RPMI8226 (cell line): ENCODE results near the gene BCL2L13.
"Not testable (repeated sequence)": the region's sequence is repeated elsewhere in the genome, so short reads cannot be mapped to it uniquely, and the experiment has no call there.

Experiments
- DNase-seq: peaks from one replicate; pipeline ENCODE4 v3.0.0-alpha.2; 2015

BCL2L13 gene

DNA sequence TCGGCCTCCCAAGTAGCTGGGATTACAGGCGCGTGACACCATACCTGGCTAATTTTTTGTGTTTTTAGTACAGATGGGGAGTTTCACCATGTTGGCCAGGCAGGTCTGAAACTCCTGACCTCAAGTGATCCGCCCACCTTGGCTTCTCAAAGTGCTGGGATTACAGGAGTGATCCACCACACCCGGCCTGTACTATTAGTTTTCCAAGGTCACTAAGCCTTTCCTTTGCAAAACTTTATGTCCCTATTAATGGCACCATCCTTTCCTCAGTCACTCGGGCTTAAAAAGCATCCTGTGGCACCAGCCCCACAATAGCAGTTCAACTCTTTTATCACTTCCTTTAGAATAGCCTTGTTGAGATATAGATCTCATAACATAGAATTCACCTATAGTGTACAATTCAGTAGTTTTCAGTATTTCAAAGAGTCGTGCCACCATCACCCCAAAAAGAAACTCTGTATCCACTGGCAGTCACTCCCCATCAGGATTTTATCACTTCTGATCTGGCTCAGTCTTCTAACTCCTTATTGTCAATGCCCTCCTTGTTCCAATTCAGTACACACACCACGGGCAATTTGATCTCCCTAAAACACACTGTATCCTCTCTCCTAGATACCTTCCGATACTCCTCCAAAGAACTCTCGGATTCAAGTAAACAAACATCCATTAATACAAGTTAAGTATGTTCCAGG lies 921 bp upstream of the BCL2L13 start:
- DNase-seq: no peak

DNA sequence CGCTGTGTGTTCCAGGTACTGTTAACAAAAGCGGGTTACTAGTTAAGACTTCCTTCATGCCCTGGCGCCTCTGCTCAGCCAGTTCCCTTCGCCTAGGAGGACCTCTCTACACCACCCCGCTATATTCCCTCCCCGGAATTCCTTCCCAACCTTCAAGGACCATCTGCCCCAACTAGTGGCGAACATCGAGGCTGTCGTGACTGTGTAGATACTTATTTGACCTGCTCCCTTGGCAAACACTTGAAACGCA lies 450 bp upstream of the BCL2L13 start:
- peak; percentile 2 for DNase-seq

DNA sequence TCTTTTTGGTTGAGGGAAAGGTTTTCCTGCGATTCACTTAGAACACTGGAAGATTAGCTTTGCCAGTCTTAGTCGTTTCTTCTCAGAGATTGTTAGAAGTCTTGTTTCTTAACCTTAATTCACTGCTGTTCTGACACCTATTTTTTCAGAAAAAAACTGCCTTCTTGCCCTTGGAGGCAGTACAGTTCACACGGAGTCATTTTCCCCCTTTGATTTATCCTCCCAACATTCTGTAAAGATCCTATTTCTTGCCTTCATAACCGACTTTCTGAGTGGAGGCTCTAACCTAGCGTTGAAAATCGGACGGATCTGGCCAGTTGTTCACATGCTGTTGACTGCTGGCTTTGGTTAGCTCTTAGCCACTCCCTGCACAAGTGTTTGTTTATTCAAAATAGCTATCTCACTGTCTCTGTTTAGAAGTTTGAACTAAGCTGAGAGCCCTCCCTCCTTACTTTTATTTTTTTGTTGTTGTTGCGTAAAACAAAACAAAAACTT lies 737 bp downstream of the BCL2L13 start:
- peak; percentile 4 for DNase-seq

DNA sequence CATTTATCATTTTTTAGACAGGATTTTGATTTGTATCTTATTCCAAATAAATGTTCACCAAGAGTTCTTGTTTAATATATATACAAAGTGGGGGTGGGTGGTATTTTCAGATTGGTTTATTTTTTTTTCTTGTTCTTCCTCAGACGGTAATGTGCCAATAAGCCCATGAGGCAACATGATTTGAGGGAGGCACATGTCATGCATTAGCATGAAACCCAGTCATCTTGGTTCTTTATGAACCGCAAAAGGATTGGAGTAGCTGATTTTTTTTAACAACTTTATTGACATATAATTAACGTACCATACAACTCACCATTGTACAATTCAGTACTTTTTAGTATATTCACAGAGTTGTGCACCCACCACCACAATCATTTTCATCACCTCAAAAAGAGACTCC lies 2.7 kb downstream of the BCL2L13 start:
- no peak for DNase-seq

- DNase-seq: not testable (repeated sequence)
Measured at GRCh38 chr22:17642357-17642756, 3.8 kb downstream of the BCL2L13 start.

DNA sequence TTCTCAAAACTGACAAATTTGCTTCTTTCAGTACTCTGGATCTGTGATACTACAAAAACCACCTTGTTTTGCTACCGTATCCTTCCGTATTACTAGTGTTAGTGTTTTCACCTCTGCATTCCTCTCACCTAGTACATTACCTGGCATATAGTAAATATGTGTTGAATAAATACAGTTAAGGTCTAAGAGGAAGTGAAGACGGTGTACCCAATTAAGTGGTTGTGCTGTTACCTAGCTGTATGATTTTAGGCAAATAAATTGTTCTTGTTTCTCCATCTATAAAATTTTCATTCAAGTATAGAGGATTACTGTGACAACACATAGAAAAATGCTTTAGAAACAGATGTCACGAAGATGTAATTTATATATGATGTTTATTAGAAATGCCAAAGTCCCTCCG lies 8.9 kb downstream of the BCL2L13 start:
- no peak for DNase-seq

- no peak for DNase-seq
Measured at GRCh38 chr22:17647991-17648390, 9.4 kb downstream of the BCL2L13 start.

DNA sequence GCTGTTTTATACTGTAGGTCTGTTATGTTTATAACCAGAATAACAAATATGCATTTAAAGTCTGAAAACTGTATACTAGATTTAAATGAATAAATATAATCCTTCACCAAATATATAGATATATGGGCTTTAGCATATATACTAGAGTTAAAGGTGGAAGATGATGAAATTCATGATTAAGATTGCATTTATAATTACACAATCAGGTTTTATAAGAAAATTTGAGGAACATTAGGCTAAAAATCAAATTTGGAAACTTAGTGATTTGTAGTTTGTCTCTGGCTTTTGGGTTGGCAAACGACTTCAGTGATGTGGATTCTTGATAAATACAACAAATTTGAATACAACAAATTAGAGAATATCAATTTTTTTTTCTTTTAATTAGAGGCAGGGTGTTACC lies 10.0 kb downstream of the BCL2L13 start:
- no peak for DNase-seq

DNA sequence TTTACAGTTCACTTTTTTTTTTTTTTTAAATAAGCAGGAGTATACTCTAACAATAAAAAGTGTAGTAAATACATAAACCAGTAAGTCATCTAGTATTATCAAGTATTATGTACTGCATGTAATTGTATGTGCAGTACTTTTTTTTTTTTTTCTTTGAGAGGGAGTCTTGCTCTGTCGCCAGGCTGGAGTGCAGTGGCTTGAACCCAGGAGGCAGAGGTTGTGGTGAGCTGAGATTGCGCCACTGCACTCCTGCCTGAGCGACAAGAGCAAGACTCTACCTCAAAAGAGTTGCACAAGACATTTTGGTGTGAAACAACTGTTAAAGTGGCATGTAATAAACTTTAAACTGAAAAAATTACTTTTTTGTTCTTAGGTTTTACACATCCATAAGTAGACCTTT lies 16.7 kb downstream of the BCL2L13 start:
- no peak for DNase-seq

GRCh38 chr22:17656870-17657395 lies 18.4 kb downstream of the BCL2L13 start:
- DNase-seq: no peak

DNA sequence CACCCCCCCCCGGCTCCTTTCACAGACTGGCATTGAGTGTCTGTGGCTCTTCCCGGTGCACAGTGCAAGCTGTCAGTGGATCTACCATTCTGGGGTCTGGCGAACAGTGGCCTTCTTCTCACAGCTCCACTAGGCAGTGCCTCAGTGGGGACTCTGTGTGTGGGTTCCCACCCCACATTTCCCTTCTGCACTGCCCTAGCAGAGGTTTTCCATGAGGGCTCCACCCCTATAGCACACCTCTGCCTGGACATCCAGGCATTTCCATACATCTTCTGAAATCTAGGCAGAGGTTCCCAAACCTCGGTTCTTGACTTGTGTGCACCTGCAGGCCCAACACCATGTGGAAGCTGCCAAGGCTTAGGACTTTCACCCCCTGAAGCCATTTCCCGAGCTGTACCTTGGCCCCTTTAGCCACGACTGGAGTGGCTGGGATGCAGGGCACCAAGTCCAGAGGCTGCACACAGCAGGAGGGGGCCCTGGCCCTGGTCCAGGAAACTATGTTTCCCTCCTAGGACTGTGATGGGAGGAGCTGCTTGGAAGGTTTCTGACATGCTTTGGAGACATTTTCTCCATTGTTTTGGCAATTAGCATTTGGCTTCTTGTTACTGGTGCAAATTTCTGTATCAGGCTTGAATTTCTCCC lies 26.0 kb downstream of the BCL2L13 start:
- no peak for DNase-seq

GRCh38 chr22:17665248-17665647 lies 26.7 kb downstream of the BCL2L13 start:
- DNase-seq: no peak

- DNase-seq: no peak
Measured at GRCh38 chr22:17665854-17666253, 27.3 kb downstream of the BCL2L13 start.

DNA sequence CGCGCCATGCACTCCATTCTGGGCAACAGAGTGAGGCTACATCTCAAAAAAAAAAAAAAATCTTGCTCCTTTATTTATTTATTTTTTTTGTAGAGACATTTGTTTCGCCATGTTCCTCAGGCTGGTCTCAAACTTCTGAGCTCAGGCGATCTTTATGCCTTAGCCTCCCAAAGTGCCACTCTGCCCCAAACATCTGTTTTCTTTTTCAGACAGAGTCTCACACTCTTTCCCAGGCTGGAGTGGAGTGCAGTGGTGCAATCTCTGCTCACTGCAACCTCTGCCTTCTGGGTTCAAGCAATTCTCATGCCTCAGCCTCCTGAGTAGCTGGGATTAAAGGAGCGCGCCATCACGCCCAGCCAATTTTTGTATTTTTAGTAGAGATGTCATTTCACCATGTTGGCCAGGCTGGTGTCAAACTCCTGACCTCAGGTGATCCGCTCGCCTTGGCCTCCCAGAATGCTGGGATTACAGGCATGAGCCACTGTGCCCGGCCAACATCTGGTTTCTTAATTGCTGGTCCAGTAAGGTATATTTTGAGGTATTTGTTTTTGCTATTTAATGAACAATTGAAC lies 33.0 kb downstream of the BCL2L13 start:
- not testable (repeated sequence) for DNase-seq

DNA sequence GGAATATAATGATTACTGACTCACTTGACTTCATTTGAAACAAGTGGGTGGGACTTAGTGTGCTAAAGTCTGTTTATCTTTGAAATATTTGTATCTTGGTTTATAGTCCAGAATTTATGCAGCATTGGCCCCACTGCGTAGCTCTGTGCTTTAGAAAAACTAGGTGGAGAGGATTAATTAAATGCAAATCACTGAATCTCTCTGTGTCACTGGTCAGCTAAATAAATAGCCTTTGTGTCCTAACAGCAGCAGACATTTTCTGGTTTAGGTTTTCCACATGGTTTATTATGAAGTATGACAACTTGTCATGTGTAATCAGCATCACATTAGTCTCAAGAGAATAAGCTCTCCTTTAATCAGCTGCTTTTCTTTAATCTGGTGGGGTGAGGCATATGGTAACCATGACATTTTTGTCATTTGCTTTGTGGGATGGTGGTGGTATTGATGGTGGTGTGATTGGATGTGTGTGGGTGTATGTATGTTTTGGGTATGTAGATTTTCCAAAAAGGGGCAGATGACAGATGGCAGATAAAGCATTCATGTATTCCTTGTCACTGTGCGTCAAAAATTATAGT lies 33.9 kb downstream of the BCL2L13 start:
- no peak for DNase-seq

DNA sequence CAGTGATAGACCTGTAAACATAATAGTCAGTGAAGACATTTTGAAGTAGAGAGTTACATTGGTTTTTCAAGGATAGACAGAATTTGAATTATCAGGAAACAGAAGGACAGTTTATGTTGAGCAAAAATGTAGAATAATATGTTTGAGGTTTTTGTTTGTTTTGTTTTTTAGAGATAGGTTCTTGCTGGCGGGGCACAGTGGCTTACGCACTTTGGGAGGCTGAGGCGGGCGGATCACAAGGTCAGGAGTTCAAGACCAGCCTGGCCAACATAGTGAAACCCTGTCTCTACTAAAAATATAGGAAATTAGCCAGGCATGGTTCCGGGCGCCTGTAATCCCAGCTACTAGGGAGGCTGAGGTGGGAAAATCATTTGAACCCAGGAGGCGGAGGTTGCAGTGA lies 35.6 kb downstream of the BCL2L13 start:
- no peak for DNase-seq

- no peak for DNase-seq
Measured at GRCh38 chr22:17675584-17675983, 37.0 kb downstream of the BCL2L13 start.

DNA sequence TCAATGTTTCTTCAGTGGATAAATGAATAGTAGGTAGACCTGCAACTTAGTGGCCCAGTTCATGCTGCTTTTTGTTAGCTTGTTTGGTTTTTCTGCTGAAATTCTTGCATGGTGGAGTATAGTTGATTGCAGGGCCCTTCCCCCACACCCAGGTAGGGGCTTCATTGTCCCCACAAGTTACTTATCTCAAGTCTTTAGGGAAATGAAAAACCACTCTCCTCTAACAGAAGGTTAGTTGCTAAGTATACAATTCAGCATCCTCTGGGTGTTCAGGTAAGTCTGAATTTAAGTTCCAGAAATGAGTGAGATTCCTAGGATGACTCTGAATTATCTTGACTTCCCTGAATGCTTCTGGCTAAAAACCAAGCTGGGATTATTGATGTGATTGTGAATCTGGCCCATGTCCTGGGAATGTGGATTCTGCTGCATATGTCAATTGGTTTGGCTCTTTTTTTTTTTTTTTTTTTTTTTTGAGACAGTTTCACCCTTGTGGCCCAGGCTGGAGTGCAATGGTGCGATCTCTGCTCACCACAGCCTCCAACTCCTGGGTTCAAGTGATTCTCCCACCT lies 40.3 kb downstream of the BCL2L13 start:
- DNase-seq: no peak

GRCh38 chr22:17684245-17684644 lies 45.7 kb downstream of the BCL2L13 start:
- no peak for DNase-seq

DNA sequence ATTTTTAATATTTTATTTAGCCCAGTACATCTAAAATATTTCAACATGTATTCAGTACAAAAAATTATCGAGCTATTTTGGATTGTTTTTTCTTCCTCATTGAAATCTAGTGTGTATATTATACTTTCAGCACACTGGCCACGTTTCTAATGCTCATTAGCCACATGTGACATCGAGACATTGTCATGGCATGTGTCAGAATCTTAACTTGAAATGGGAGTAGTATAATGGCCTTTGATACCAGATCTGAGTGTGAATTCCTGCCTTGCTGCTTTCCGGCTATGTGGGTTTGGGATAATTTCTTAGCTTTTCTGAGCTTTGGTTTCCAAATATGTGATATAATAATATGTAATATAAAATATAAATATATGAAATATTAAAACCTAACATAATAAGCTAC lies 54.3 kb downstream of the BCL2L13 start:
- no peak for DNase-seq

DNA sequence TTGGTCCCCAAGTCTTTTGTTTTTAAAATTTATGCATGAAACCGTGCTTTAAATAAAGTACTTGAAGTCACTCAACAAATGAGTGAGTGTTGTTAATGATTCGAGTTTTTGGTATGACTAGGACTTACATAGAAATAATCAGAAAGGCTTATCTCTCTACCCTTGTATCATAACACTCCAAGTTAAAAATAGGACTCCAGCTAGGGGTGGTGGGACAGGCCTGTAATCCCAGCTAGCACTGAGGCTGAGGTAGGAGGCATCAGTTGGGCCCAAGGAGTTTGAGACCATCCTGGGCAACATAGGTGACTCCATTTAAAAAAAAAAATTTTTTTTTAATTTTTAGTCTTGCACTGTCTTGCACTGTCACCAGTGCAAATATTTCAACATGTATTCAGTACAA lies 55.6 kb downstream of the BCL2L13 start:
- DNase-seq: no peak

DNA sequence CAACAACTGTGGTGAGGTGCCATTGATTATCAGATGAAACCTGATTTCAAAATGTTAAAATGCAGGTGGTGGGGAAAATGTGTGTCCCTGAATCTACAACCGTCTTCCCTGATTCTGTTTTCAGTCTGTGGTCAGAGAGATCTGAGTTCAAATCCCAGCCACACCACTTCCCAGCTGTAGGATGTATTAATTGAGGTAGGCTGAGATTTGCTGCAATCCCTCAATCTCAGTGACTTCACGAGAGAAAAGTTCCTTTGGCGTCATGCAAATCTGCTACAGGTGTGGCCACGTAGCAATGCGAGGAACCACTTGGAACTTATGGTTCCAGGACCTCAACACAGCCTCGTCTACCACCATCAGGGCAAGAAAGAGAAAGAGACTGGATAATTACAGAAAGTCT lies 56.2 kb downstream of the BCL2L13 start:
- no peak for DNase-seq

- no peak for DNase-seq
Measured at GRCh38 chr22:17695986-17696385, 57.4 kb downstream of the BCL2L13 start.

- DNase-seq: not testable (repeated sequence)
Measured at GRCh38 chr22:17697196-17697595, 58.6 kb downstream of the BCL2L13 start.
